ENCODE results near the gene OR10H1.
A peak's percentile ranks its signal among the peaks of the same experiment; 100 is the strongest.
"Not testable (repeated sequence)": the region's sequence is repeated elsewhere in the genome, so short reads cannot be mapped to it uniquely, and the experiment has no call there.

OR10H1 gene, protein sequence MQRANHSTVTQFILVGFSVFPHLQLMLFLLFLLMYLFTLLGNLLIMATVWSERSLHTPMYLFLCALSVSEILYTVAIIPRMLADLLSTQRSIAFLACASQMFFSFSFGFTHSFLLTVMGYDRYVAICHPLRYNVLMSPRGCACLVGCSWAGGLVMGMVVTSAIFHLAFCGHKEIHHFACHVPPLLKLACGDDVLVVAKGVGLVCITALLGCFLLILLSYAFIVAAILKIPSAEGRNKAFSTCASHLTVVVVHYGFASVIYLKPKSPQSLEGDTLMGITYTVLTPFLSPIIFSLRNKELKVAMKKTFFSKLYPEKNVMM

GRCh38 chr19:15815306-15815705 is at the start of gene OR10H1:
TSS of gene OR10H1 (minus strand) at chr19:15815664. CDS start at chr19:15808037, 7,627 bp downstream.
- DNase-seq, result no peak

GRCh38 chr19:15864824-15865223 is 49.4 kb upstream of the OR10H1 start:
- DNase-seq, result no peak

GRCh38 chr19:15863272-15863671 is 47.8 kb upstream of the OR10H1 start:
- DNase-seq, result no peak

DNA sequence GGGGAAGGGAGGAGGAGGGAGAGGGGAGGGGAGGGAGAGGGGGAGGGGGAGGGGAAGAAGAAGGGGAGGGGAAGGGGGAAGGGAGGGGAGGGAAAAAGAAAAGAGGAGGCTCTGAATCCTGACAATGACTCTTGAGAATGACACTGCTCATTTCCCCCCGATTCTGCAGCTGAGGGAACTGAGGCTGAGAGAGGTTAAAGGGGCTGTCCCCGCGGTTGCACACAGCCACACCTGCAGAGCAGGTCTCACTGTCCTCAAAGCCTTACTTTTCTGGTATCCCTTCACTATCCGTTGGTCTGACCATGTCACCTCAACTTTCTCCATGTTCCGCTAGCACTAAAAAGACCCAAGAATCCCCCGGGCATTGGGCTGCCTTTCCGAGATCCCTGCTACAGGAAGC is 47.0 kb upstream of the OR10H1 start:
- DNase-seq, result no peak

GRCh38 chr19:15860522-15860921 is 45.1 kb upstream of the OR10H1 start:
- DNase-seq, result no peak

DNA sequence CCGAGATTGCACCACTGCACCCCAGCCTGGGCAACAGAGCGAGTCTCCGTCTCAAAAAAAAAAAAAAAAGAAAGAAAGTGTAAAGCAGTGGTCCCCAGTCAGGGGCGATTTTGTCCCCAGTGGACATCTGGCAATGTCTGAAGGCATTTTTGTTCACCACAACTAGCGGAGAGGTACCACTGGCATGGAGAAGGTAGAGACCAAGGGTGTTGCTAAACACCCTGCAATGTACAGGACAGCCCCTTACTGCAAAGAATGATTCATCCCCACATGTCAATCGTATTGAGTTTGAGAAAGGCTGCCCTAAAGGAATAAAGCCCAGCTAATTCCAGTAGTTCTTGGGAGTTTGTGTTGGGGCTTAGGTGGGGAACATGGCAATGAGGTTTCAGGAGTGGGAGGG is 43.7 kb upstream of the OR10H1 start:
- DNase-seq, result no peak

DNA sequence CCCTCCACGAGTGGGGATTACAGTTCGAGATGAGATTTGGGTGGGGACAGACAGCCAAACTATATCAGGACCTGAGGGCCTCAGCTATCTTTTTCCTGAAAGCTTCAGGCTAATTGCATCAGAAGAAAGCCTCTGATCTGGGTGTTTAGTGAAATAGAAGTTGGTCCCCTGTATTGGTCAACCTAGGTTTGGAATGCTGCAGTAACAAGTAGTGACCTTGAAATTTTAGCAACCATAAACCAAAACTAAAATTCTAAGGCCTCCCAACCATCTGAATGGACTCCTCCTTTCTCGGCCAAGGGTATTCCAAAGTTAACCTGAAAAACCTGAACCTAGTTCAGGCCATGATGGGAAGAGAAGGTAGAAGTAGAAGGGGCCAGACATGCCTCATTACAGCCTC is 34.9 kb upstream of the OR10H1 start:
- DNase-seq, result no peak

DNA sequence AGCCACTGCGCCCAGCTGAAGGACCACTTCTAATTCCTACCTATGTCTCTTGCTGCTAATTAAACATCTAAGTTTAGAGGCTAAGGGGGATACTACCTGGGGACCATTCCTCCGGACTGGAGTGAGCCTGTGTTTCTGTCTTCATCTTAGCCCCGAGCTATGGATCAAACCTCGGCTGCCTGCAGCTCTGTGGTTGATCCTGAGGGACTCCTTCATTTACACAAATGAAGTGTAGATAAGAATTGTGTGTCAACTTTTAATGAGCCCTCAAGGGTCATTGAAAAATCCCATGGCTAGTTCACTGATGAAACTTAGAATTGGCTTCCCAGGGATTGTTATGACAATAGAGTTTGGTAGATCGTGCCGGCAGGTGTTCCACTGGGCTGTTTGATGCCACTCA is 31.5 kb upstream of the OR10H1 start:
- DNase-seq, result no peak

GRCh38 chr19:15843894-15844222 is 28.4 kb upstream of the OR10H1 start:
- not testable (repeated sequence) for DNase-seq

DNA sequence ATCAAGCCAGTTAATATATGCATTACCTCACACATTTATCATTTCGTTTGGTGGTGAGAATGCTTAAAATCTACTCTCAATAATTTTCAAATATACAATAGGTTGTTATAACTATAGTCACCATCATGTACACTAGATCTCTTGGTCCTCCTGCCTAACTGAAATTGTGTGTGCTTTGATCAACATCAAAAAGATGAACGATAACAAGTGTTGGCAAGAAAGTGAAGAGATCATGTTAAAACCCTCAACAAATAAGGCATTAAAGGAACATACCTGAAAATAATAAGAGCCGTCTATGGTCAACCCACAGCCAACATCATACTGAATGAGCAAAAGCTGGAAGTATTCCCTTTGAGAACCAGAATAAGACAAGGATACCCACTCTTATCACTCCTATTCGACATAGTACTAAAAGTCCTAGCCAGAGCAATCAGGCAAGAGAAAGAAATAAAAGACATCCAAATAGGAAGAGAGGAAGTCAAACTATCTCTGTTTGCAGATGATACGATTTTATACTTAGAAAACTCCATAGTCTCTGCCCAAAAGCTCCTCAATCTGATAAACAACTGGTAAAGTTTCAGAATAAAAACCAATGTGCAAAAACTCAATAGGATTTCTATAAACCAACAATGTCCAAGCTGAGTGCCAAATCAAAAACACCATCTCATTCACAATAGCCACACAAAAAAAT is 27.9 kb upstream of the OR10H1 start:
- no peak for DNase-seq

- DNase-seq, result no peak
Observed at GRCh38 chr19:15841875-15842569, 26.6 kb upstream of the OR10H1 start.

- no peak for DNase-seq
Observed at GRCh38 chr19:15840833-15841232, 25.4 kb upstream of the OR10H1 start.

DNA sequence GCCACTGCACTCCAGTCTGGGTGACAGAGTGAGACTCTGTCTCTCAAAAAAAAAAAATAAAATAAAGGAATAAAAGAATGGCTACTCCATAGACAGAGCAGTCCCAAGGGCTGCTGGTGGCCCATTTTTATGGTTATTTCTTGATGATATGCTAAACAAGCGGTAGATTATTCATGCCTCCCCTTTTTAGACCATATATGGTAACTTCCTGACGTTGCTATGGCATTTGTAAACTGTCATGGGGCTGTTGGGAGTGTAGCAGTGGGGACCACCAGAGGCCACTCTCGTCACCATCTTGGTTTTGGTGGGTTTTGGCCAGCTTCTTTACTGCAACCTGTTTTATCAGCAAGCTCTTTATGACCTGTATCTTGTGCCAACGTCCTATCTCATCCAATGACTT is 24.4 kb upstream of the OR10H1 start:
- not testable (repeated sequence) for DNase-seq

DNA sequence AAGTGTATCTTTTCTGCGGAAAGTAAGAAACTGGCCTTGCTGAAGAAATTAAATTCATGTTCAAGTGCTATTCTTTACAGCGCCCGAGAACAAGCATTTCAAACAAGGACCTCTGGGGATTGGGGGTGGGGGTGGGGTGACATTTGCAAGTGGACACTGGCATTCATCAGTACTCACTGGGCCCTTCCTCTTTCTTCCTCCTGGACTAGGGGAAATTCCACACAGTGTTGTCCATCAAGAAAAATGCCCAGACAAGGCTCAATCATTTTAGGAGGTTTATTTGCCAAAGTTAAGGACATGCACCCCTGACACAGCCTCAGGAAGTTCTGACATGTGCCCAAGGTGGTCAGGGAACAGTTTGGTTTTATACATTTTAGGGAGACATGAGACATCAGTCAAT is 22.9 kb upstream of the OR10H1 start:
- DNase-seq, result no peak

DNA sequence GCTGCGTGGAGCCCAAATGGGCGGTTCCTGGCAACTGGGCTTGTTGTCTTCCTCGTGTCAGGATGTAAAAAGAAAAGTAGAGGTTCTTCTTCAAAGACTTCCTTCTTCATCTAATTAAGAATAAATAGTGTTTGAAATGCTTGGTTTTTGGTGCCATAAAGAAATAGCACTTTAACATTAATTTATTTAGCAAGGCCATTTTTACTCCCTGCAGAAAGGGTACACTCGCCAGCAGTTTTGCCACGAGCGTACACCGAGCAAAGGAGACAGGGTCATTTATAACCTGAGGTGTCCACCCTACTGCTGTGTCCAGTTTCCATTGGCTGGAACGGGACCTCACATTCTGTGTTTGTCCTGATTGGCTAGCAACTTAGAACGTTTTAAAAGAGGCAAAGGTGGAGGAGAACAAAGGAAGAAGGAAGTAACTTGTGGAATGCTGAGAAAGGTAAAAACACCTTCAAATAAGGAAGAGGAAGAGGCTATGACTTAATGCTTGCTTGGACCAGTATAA is 21.8 kb upstream of the OR10H1 start:
- no peak for DNase-seq

GRCh38 chr19:15836330-15837220 is 21.1 kb upstream of the OR10H1 start:
- DNase-seq, result peak; percentile 74

GRCh38 chr19:15835565-15836329 is 20.3 kb upstream of the OR10H1 start:
- DNase-seq, result not testable (repeated sequence)

- not testable (repeated sequence) for DNase-seq
Observed at GRCh38 chr19:15834232-15834631, 18.8 kb upstream of the OR10H1 start.

DNA sequence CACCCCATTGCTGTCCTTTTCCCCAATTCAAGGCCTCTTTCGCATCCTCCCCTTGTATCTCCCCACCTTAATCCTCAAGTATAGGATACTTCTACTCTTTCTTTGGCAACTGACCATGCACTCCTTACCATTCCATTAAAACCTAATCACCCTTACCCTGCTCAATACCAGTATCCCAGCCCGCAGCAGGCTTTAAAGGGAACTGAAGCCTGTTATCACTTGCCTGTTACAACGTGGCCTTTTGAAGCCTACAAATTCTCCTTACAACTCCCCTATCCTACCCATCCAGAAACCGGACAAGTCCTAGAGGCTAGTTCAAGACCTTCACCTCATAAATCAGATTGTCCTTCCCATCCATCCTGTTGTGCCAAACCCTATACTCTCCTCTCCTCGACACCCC is 16.2 kb upstream of the OR10H1 start:
- DNase-seq, result no peak

GRCh38 chr19:15829786-15830185 is 14.3 kb upstream of the OR10H1 start:
- no peak for DNase-seq

- DNase-seq, result no peak
Observed at GRCh38 chr19:15829306-15829698, 13.8 kb upstream of the OR10H1 start.
